OCI-LY7 (cell line): Measurements from ENCODE around the gene SLC39A6. TPM values are rescaled to one million over a fixed set of nuclear protein-coding genes. Genes with fewer than 3 reads are reported as not detected.

Source experiments
- BruUV-seq: library from RNA; stranded (reverse); fragments of 400-500 nt; replicated peaks from 2 replicates; lab custom pipeline; 2021; lab: Mats Ljungman, UMichigan
- CTCF ChIA-PET: fragments of 300-600 bp; sonication (Branson Sonifier 250); formaldehyde crosslinking; loops from one replicate; lab custom pipeline; 2022; ENCODE audit warnings: antibody characterized with exemption; ENCODE audit not compliant: unreplicated experiment; lab: Charles Lee
- POLR2A ChIA-PET: fragments of 300-600 bp; sonication (Branson Sonifier 250); formaldehyde crosslinking; loops from one replicate; lab custom pipeline; 2022; ENCODE audit warnings: antibody characterized with exemption; lab: Charles Lee
- DNase-seq: peaks from one replicate; pipeline ENCODE4 v3.0.0-alpha.2; 2015; ENCODE audit warnings: low spot score
- H2AFZ ChIP-seq: fragments of 200-600 bp; sonication (generic), shearing (Covaris generic); 2 replicates; pipeline ENCODE4 v1.6.1; 2014; ENCODE audit warnings: mild to moderate bottlenecking, antibody characterized with exemption, low read length, moderate library complexity
- H3K27ac ChIP-seq: fragments of 200-600 bp; sonication (generic); 2 replicates; pipeline ENCODE4 v1.5.1; 2014; ENCODE audit warnings: mixed run types, low read depth, mild to moderate bottlenecking, moderate library complexity, low read length, inconsistent platforms; ENCODE audit not compliant: poor library complexity, severe bottlenecking
- H3K36me3 ChIP-seq: fragments of 200-600 bp; sonication (generic); 2 replicates; pipeline ENCODE4 v1.6.1; 2014; ENCODE audit warnings: mild to moderate bottlenecking, antibody characterized with exemption, low read length, moderate library complexity, mixed read lengths; ENCODE audit not compliant: insufficient read depth
- H3K4me1 ChIP-seq: fragments of 200-600 bp; sonication (generic); 2 replicates; pipeline ENCODE4 v1.5.1; 2014; ENCODE audit warnings: mild to moderate bottlenecking, low read length; ENCODE audit not compliant: insufficient read depth, poor library complexity, severe bottlenecking
- H3K4me2 ChIP-seq: fragments of 200-600 bp; sonication (generic); 2 replicates; pipeline ENCODE4 v1.6.1; 2014; ENCODE audit warnings: mild to moderate bottlenecking, low read length
- H3K4me3 ChIP-seq: fragments of 200-600 bp; sonication (generic); 2 replicates; pipeline ENCODE4 v1.5.1; 2014; ENCODE audit warnings: mild to moderate bottlenecking, low read depth, low read length; ENCODE audit not compliant: poor library complexity, severe bottlenecking
- H3K79me2 ChIP-seq: fragments of 200-600 bp; sonication (generic); 2 replicates; pipeline ENCODE4 v1.6.1; 2016; ENCODE audit warnings: low read depth, mild to moderate bottlenecking, low read length, moderate library complexity, mixed read lengths; ENCODE audit not compliant: insufficient read depth
- H3K9me2 ChIP-seq: fragments of 200-600 bp; sonication (generic); 2 replicates; pipeline ENCODE4 v1.6.1; 2016; ENCODE audit warnings: mild to moderate bottlenecking, low read length, mixed read lengths; ENCODE audit not compliant: insufficient read depth
- H3K9me3 ChIP-seq: fragments of 200-600 bp; sonication (generic); 2 replicates; pipeline ENCODE4 v1.6.1; 2014; ENCODE audit warnings: mild to moderate bottlenecking, mixed run types, low read length, mixed read lengths
- H4K20me1 ChIP-seq: fragments of 200-600 bp; sonication (generic); 2 replicates; pipeline ENCODE4 v1.6.1; 2014; ENCODE audit warnings: mild to moderate bottlenecking, antibody characterized with exemption, low read length, moderate library complexity, mixed read lengths; ENCODE audit not compliant: insufficient read depth
- CTCF ChIP-seq: fragments of 200-600 bp; sonication (generic); conservative IDR thresholded peaks from 2 replicates; pipeline ENCODE4 v1.5.1; 2014; ENCODE audit warnings: mild to moderate bottlenecking, antibody characterized with exemption, low read length, moderate library complexity, mixed read lengths
- EZH2phosphoT487 ChIP-seq: fragments of 200-600 bp; sonication (generic); IDR thresholded peaks from 2 replicates; pipeline ENCODE4 v1.6.1; 2018; ENCODE audit warnings: low read depth, borderline replicate concordance, mild to moderate bottlenecking, mixed run types, antibody characterized with exemption, low read length, moderate library complexity, mixed read lengths
- intact Hi-C: fragments of 100-400 bp; cut with micrococcal nuclease; formaldehyde crosslinking; loops from one replicate; pipeline ENCODE4 v1.10.0; 2022; ENCODE audit not compliant: unreplicated experiment
- total RNA-seq, 2 experiments: library from RNA; depleted of rRNA in 1 of 2; stranded (reverse); fragments of >200 nt in 1 of 2; shearing (Covaris generic) in 1 of 2; gene quantifications; 2 replicates each; pipeline ENCODE4 v1.2.3, GENCODE V29; 2014 to 2022

Gene SLC39A6
- total RNA-seq, 2 experiments from 2014 or later = 11.2 to 14.7 TPM

- peaks cover 26% of the 10 kb centered on the region for H3K36me3 ChIP-seq
- POLR2A ChIA-PET = no interaction called here
- no peaks in the 10 kb centered on the region for H4K20me1 ChIP-seq
- H2AFZ ChIP-seq = no peak overlapping the region
- CTCF ChIA-PET = no interaction called here
- no peak for DNase-seq
- no peaks in the 10 kb centered on the region for H3K4me1 ChIP-seq
- BruUV-seq = TSS peak; percentile 74
- H3K9me3 ChIP-seq = no peaks in the 10 kb centered on the region
- H3K4me2 ChIP-seq = no peak overlapping the region
- H3K9me2 ChIP-seq = no peaks in the 10 kb centered on the region
- no peak for TF ChIP-seq CTCF
- no peak for TF ChIP-seq EZH2phosphoT487
- no peaks in the 10 kb centered on the region for H3K79me2 ChIP-seq
- no peak overlapping the region for H3K27ac ChIP-seq
- no peak overlapping the region for H3K4me3 ChIP-seq
- intact Hi-C loops = no loop called here
Observed at GRCh38 chr18:36108601-36109000, 20.5 kb downstream of the SLC39A6 start.

DNA sequence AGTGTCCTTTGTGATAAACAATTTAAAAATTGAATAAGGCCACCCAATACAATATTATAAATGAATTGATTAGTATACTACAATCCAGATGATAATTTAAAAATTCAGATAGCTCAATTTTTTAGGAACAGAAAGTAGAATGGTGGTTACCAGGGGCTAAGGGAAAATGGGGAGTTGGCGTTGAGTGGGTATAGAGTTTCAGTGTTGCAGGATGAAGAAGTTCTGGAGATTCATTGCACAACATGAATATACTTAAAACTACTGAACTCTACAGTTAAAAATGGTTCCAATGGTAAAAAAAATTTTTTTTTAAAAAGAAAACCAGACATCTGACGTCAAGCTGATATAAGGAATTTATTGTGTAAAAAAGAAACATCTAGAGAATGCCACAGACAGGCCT is 20.9 kb downstream of the SLC39A6 start:
- no peak overlapping the region for H3K4me3 ChIP-seq
- H4K20me1 ChIP-seq = no peaks in the 10 kb centered on the region
- DNase-seq = no peak
- H2AFZ ChIP-seq = no peak overlapping the region
- H3K36me3 ChIP-seq = peaks cover 22% of the 10 kb centered on the region
- TF ChIP-seq EZH2phosphoT487 (no peak), CTCF (no peak)
- ChIA-PET CTCF (no interaction called here), POLR2A (interaction anchor here (0.5 to 0.7 kb wide), 3 partner anchors 29 to 953 kb away, joined by 3 to 5 read pairs (median 5); no protein-coding TSS in a partner anchor)
- intact Hi-C loops = no loop called here
- H3K9me3 ChIP-seq = no peaks in the 10 kb centered on the region
- no peak overlapping the region for H3K4me2 ChIP-seq
- no peaks in the 10 kb centered on the region for H3K4me1 ChIP-seq
- no TSS peak for BruUV-seq
- no peaks in the 10 kb centered on the region for H3K9me2 ChIP-seq
- H3K79me2 ChIP-seq = no peaks in the 10 kb centered on the region
- no peak overlapping the region for H3K27ac ChIP-seq

DNA sequence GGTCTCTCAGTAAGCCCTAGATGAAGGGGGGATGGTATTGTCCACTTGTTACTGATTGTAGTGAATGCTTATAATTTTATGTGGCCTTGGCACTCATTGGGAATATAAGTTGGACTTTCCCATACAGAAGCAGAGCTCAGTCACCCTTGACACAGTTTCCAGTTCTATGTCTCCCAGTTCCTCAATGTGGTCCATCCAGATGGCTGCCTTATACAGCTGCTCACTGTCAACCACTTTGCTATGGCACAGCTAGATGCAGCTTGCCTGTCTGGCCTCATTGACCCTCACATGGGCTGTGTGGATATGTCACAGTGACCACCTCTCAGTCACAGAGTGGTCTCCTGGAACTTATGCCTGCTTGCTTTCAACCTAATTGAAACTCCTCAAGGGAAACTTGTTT is 21.7 kb downstream of the SLC39A6 start:
- H2AFZ ChIP-seq = no peak overlapping the region
- ChIA-PET POLR2A (interaction anchor here (0.7 kb wide), 2 partner anchors 486 to 954 kb away, joined by 5 read pairs; no protein-coding TSS in a partner anchor), CTCF (no interaction called here)
- H3K36me3 ChIP-seq = peaks cover 15% of the 10 kb centered on the region
- H3K27ac ChIP-seq = no peak overlapping the region
- H3K4me2 ChIP-seq = no peak overlapping the region
- no peaks in the 10 kb centered on the region for H3K9me2 ChIP-seq
- H3K4me1 ChIP-seq = no peaks in the 10 kb centered on the region
- no peak for TF ChIP-seq CTCF
- TF ChIP-seq EZH2phosphoT487 = no peak
- no peak overlapping the region for H3K4me3 ChIP-seq
- H4K20me1 ChIP-seq = no peaks in the 10 kb centered on the region
- no peaks in the 10 kb centered on the region for H3K9me3 ChIP-seq
- intact Hi-C loops = no loop called here
- no TSS peak for BruUV-seq
- no peaks in the 10 kb centered on the region for H3K79me2 ChIP-seq
- DNase-seq = no peak
